ENCODE results near the gene TP53BP2. TPM values are rescaled to one million over a fixed set of nuclear protein-coding genes. Genes with fewer than 3 reads are reported as not detected.

The TP53BP2 gene
- total and polyA plus RNA-seq, 10 of the 15 experiments (the other 5 are each of a cell fraction or from before 2014, with no cell fraction given) = 1.6 to 13.7 (median 5.6) TPM

- FAIRE-seq (no peak), DNase-seq (ENCODE audit: low read depth, low spot score) (no peak), ATAC-seq (peak; percentile 76)
- peaks cover 11% of the 10 kb centered on the region for H3K4me1 ChIP-seq (ENCODE audit: control insufficient read depth, insufficient read depth, low read length)
- intact Hi-C loops (cut with micrococcal nuclease; ENCODE audit: unreplicated experiment) (no loop called here), in situ Hi-C loops (cut with MboI) (no loop called here)
- SMC1A ChIA-PET (ENCODE audit: uncharacterized antibody, unreplicated experiment) = interaction anchor here (0.5 to 2.0 kb wide), 6 partner anchors 9 to 660 kb away, joined by 3 to 12 read pairs (median 4); no protein-coding TSS in a partner anchor
- RAD21 ChIA-PET (ENCODE audit: unreplicated experiment) = interaction anchor here (1.0 to 1.7 kb wide), 5 partner anchors 9 to 561 kb away, joined by 3 to 6 read pairs (median 3); no protein-coding TSS in a partner anchor
- POLR2A ChIA-PET = no interaction called here
- no peaks in the 10 kb centered on the region; a peak in 1 of 4 replicates for H3K36me3 ChIP-seq (ENCODE audit: control insufficient read depth in 2 of 2, insufficient read depth in 2 of 2, low read length in 1 of 2)
- H3K4me2 ChIP-seq (ENCODE audit: control insufficient read depth, insufficient read depth) = peak overlapping the region; percentile 23; the same call in 1 of the 2 replicates
- 22% methylated on average over 16 of the region's 16 CpGs for WGBS (ENCODE audit: insufficient coverage, insufficient replicate concordance, low lambda C conversion rate, missing lambda C conversion rate)
- no TSS peak for BruUV-seq (replicated peaks)
- no peak overlapping the region for H3K27ac ChIP-seq (ENCODE audit: control insufficient read depth, insufficient read depth)
- peak overlapping the region; percentile 11; the same call in 1 of the 2 replicates for H2AFZ ChIP-seq (ENCODE audit: control insufficient read depth, low read depth, low read length)
- no peak overlapping the region for H3K9ac ChIP-seq (ENCODE audit: control insufficient read depth, insufficient read depth, low read length)
- H3K27me3 ChIP-seq (replicated peaks in 1 of 2; ENCODE audit: control insufficient read depth in 2 of 2, insufficient read depth in 2 of 2, low read length in 1 of 2) = no peaks in the 10 kb centered on the region
- H4K20me1 ChIP-seq (ENCODE audit: control insufficient read depth, insufficient read depth) = no peaks in the 10 kb centered on the region
- H3K79me2 ChIP-seq (ENCODE audit: control insufficient read depth, insufficient read depth, low read length) = no peaks in the 10 kb centered on the region
- no peak overlapping the region for H3K4me3 ChIP-seq
- CTCF ChIA-PET = interaction anchor here (0.6 to 3.2 kb wide), 9 partner anchors 9 to 279 kb away, joined by 3 to 16 read pairs (median 4); no protein-coding TSS in a partner anchor
- no peaks in the 10 kb centered on the region for H3K9me3 ChIP-seq (replicated peaks; ENCODE audit: control insufficient read depth, insufficient read depth, low read length)
- TF ChIP-seq, protein P1, sequence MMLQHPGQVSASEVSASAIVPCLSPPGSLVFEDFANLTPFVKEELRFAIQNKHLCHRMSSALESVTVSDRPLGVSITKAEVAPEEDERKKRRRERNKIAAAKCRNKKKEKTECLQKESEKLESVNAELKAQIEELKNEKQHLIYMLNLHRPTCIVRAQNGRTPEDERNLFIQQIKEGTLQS (IDR thresholded peaks at IDR 0.05; ENCODE audit: borderline replicate concordance, extremely low read depth, low read depth, low read length) = no peak
- TF ChIP-seq ZBED1 (IDR thresholded peaks at IDR 0.05; ENCODE audit: borderline replicate concordance) (no peak), NRF1 (conservative IDR thresholded peaks at IDR 0.05; ENCODE audit: low read depth, low read length) (no peak), CBFB (IDR thresholded peaks at IDR 0.05; ENCODE audit: low read depth) (no peak), BCL3 (IDR thresholded peaks at IDR 0.05; ENCODE audit: borderline replicate concordance, insufficient read depth, low read depth, low read length, poor library complexity, severe bottlenecking) (no peak), FOS (IDR thresholded peaks at IDR 0.05; ENCODE audit: borderline replicate concordance, extremely low read depth, insufficient read length) (no peak), POU2F2 (IDR thresholded peaks at IDR 0.05; ENCODE audit: borderline replicate concordance, low read depth, low read length) (no peak), SPI1 (IDR thresholded peaks at IDR 0.05; ENCODE audit: borderline replicate concordance, insufficient read depth, low read depth, low read length) (no peak), BCL11A (IDR thresholded peaks at IDR 0.05; ENCODE audit: low read depth, low read length) (no peak), BHLHE40 (IDR thresholded peaks at IDR 0.05; ENCODE audit: borderline replicate concordance in 1 of 2, low read depth in 2 of 2, low read length in 1 of 2) (no peak), GABPA (IDR thresholded peaks at IDR 0.05; ENCODE audit: low read depth) (0 out of 2 replicates have a peak, but pooled peaks have one; percentile 27), MXI1 (IDR thresholded peaks at IDR 0.05; ENCODE audit: low read depth, low read length) (no peak), ASH2L (IDR thresholded peaks at IDR 0.05; ENCODE audit: borderline replicate concordance, low read depth) (no peak), ELK1 (IDR thresholded peaks at IDR 0.05; ENCODE audit: low read depth, low read length) (no peak), BMI1 (IDR thresholded peaks at IDR 0.05; ENCODE audit: borderline replicate concordance) (no peak), NFYA (IDR thresholded peaks at IDR 0.05; ENCODE audit: borderline replicate concordance, low read depth, low read length) (no peak), IRF4 (IDR thresholded peaks at IDR 0.05; ENCODE audit: low read depth, low read length) (peak; percentile 66; the same call in 1 of the 2 replicates), CBX3 (IDR thresholded peaks at IDR 0.05; ENCODE audit: borderline replicate concordance, low read depth) (no peak)
- TF ChIP-seq, protein P2, sequence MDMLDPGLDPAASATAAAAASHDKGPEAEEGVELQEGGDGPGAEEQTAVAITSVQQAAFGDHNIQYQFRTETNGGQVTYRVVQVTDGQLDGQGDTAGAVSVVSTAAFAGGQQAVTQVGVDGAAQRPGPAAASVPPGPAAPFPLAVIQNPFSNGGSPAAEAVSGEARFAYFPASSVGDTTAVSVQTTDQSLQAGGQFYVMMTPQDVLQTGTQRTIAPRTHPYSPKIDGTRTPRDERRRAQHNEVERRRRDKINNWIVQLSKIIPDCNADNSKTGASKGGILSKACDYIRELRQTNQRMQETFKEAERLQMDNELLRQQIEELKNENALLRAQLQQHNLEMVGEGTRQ (IDR thresholded peaks at IDR 0.05; ENCODE audit: borderline replicate concordance, low read depth, low read length) = no peak
Measured at GRCh38 chr1:223771814-223772770, 73.7 kb downstream of the TP53BP2 start.

All from GM12878 (cell line).